Transverse colon (tissue), 4 donors: Measurements from ENCODE around the gene SEC31A. TPM values are rescaled to one million over a fixed set of nuclear protein-coding genes. Genes with fewer than 3 reads are reported as not detected.

Experiments
- DNase-seq: peaks from one replicate; pipeline ENCODE4 v3.0.0-alpha.2; 2019
- H3K27ac ChIP-seq, 4 donors: fragments of 200-600 bp; sonication (generic); 2 replicates each; pipeline ENCODE4 v1.5.1; 2016 to 2018; ENCODE audit warnings: inconsistent platforms in 4 of 4
- H3K27me3 ChIP-seq: fragments of 200-600 bp; sonication (generic); 2 replicates; pipeline ENCODE4 v1.5.1; 2017; ENCODE audit warnings: inconsistent platforms
- H3K36me3 ChIP-seq, 4 donors: fragments of 200-600 bp; sonication (generic); 2 replicates each; pipeline ENCODE4 v1.5.1; 2017 to 2019; ENCODE audit warnings: inconsistent platforms in 4 of 4
- H3K4me1 ChIP-seq, 4 donors: fragments of 200-600 bp; sonication (generic); 2 replicates each; pipeline ENCODE4 v1.5.1; 2017 to 2020; ENCODE audit warnings: inconsistent platforms in 4 of 4
- H3K4me3 ChIP-seq, 4 donors: fragments of 200-600 bp; sonication (generic); 1 replicate in 1 of 4; 2 replicates in 3 of 4; pipeline versions ENCODE4 v1.5.1 to v1.6.1; 2017 to 2019; ENCODE audit warnings: inconsistent platforms in 4 of 4
- H3K9me3 ChIP-seq, 2 donors: fragments of 200-600 bp; sonication (generic); 2 replicates each; pipeline ENCODE4 v1.5.1; 2017 to 2019; ENCODE audit warnings: inconsistent platforms in 2 of 2
- EP300 ChIP-seq: sonication (generic); formaldehyde crosslinking; IDR thresholded peaks from one replicate; pipeline ENCODE4 v1.6.1; 2017; ENCODE audit warnings: antibody characterized with exemption, low read depth
- POLR2A ChIP-seq: fragments of 450-650 bp; IDR thresholded peaks from one replicate; pipeline ENCODE4 v1.6.1; 2016; ENCODE audit warnings: antibody characterized with exemption, mild to moderate bottlenecking, moderate library complexity
- POLR2AphosphoS5 ChIP-seq, 3 donors: sonication (generic); formaldehyde crosslinking; IDR thresholded peaks; one replicate each; pipeline ENCODE4 v1.6.1; 2016; ENCODE audit warnings: antibody characterized with exemption in 3 of 3
- WGBS, 2 donors: methylation state at CpG; one replicate each; pipeline ENCODE4 v1.1.5; 2018; ENCODE audit warnings: low coverage in 1 of 2; 5-methylcytosine and 5-hydroxymethylcytosine counted together
- in situ Hi-C, 4 donors: fragments of 200-750 bp; cut with MboI; loops; one replicate each; pipeline versions ENCODE4 v1.15.0 to v1.15.1; 2017; ENCODE audit warnings: low sequenced_read_pairs in 3 of 4, low pct_ligation_motif_present in 1 of 4, low pct_unique_long_range_greater_than_20kb in 1 of 4
- intact Hi-C: fragments of 100-400 bp; cut with DNase I; formaldehyde crosslinking; loops from one replicate; pipeline ENCODE4 v1.15.1; 2023; ENCODE audit warnings: low total_unique reads
- total RNA-seq, 4 donors: library from RNA; depleted of rRNA; stranded (reverse); fragments of >200 nt; gene quantifications; one replicate each; pipeline ENCODE4 v1.1.0, GENCODE V29; 2016
- TF ChIP-seq, protein P1 (sequence below), 5 experiments: fragments of 200-600 bp in 3 of 5; fragments of 450-650 bp in 2 of 5; sonication (generic) in 3 of 5; IDR thresholded peaks; 1 replicate in 2 of 5; 2 replicates in 3 of 5; pipeline ENCODE4 v1.5.1; 2016 to 2017; ENCODE audit warnings: antibody characterized with exemption in 5 of 5, inconsistent platforms in 3 of 5, mild to moderate bottlenecking in 2 of 5, moderate library complexity in 1 of 5

SEC31A gene
- total RNA-seq, 4 donors from 2014 or later, result 144 to 214 (median 163) TPM

DNA sequence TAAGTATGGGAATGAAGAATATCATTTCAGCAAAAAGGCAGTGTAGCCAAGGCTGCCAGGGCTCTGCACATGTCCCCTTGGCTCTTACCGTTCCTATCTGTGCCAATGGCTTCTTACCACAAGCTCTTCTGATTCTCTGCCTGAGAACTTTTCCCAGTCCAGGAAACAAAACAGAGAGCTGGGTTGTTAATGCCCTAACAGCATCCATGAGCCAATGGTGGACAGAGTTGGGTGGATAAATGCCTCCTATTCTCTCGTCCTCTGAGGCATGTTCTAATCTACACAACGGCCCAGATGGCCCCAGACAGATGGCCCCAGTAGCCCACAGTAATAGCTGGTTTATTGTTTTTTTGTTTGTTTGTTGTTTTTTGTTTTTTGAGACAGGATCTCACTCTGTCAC lies 120.3 kb downstream of the SEC31A start:
- in situ Hi-C loops, result no loop called here

More for the DNA sequence above, 120.3 kb downstream of the SEC31A start:
- intact Hi-C loops, result no loop called here
- Histone ChIP-seq H3K36me3 (no peaks in the 10 kb centered on the region), H3K4me1 (no peaks in the 10 kb centered on the region), H3K4me3 (no peak overlapping the region), H3K9me3 (peaks cover 1 to 5% of the 10 kb centered on the region in 2 donors), H3K27me3 (no peaks in the 10 kb centered on the region), H3K27ac (no peak overlapping the region)
- TF ChIP-seq POLR2AphosphoS5 (IDR thresholded peaks at IDR 0.05) (no peak), POLR2A (no peak), EP300 (no peak)
- TF ChIP-seq, protein P1, sequence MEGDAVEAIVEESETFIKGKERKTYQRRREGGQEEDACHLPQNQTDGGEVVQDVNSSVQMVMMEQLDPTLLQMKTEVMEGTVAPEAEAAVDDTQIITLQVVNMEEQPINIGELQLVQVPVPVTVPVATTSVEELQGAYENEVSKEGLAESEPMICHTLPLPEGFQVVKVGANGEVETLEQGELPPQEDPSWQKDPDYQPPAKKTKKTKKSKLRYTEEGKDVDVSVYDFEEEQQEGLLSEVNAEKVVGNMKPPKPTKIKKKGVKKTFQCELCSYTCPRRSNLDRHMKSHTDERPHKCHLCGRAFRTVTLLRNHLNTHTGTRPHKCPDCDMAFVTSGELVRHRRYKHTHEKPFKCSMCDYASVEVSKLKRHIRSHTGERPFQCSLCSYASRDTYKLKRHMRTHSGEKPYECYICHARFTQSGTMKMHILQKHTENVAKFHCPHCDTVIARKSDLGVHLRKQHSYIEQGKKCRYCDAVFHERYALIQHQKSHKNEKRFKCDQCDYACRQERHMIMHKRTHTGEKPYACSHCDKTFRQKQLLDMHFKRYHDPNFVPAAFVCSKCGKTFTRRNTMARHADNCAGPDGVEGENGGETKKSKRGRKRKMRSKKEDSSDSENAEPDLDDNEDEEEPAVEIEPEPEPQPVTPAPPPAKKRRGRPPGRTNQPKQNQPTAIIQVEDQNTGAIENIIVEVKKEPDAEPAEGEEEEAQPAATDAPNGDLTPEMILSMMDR (IDR thresholded peaks at IDR 0.05), result no peak
- 70 to 86% methylated on average over 3 of the region's 3 CpGs for WGBS, 2 donors
- DNase-seq, result no peak

Other genes starting within 250 kb of the SEC31A start
- 1 to 10 TPM; 1.5 to 7.5 (median 3.5) TPM for gene SCD5, start 92.4 kb downstream of the SEC31A start, total RNA-seq
- 1 to 10 TPM; 3.7 to 7.3 (median 5.6) TPM for gene THAP9, start 9.6 kb upstream of the SEC31A start, total RNA-seq
- 10 to 100 TPM in 2 of 4 donors, 1 to 10 TPM in 2; 4.8 to 18.2 (median 9.2) TPM for gene LIN54, start 119.7 kb upstream of the SEC31A start, total RNA-seq
- gene COPS4, start 144.0 kb upstream of the SEC31A start, total RNA-seq, result 10 to 100 TPM in 3 of 4 donors, 1 to 10 TPM in 1; 6.7 to 81.8 (median 32.3) TPM
- 100 to 1,000 TPM in 3 of 4 donors, 10 to 100 TPM in 1; 27.3 to 569 (median 401) TPM for gene PLAC8, start 223.6 kb upstream of the SEC31A start, total RNA-seq